PC-3 (cell line): Measurements from ENCODE around the gene CFAP20DC.

Source experiments
- EZH2 ChIP-seq: fragments of 300-600 bp; sonication (generic); IDR thresholded peaks from one replicate; pipeline ENCODE4 v1.6.1; 2017; ENCODE audit warnings: antibody characterized with exemption, mild to moderate bottlenecking, low read length; ENCODE audit not compliant: unreplicated experiment
- EZH2phosphoT487 ChIP-seq: fragments of 300-600 bp; sonication (generic); IDR thresholded peaks from 2 replicates; pipeline ENCODE4 v1.6.1; 2018; ENCODE audit warnings: mild to moderate bottlenecking, antibody characterized with exemption, low read length, borderline replicate concordance
- TF ChIP-seq, protein P1 (sequence below): fragments of 300-600 bp; sonication (generic); conservative IDR thresholded peaks from 2 replicates; pipeline ENCODE4 v1.5.1; 2017; ENCODE audit warnings: antibody characterized with exemption, low read depth, mild to moderate bottlenecking, low read length

DNA sequence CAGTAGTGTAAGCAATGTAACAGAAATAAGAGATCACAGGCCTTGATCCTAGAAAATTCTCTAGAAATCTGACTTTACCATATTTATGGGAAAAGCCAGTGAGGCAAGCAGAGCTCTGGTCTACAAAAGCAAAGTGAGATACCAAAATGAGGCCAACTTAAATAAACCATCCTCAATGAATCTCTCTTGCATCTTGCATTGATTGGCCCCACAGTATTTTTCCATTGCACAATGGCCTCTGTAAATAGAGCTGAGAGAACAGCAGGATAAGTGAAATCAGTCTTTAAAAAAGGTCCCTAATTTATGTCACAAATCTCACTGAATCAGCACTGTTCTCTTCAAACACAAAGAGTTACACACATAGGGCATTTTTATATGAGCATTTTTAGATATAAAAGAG is 8.9 kb downstream of the CFAP20DC start:
- TF ChIP-seq EZH2phosphoT487 (no peak), EZH2 (no peak)
- TF ChIP-seq, protein P1, sequence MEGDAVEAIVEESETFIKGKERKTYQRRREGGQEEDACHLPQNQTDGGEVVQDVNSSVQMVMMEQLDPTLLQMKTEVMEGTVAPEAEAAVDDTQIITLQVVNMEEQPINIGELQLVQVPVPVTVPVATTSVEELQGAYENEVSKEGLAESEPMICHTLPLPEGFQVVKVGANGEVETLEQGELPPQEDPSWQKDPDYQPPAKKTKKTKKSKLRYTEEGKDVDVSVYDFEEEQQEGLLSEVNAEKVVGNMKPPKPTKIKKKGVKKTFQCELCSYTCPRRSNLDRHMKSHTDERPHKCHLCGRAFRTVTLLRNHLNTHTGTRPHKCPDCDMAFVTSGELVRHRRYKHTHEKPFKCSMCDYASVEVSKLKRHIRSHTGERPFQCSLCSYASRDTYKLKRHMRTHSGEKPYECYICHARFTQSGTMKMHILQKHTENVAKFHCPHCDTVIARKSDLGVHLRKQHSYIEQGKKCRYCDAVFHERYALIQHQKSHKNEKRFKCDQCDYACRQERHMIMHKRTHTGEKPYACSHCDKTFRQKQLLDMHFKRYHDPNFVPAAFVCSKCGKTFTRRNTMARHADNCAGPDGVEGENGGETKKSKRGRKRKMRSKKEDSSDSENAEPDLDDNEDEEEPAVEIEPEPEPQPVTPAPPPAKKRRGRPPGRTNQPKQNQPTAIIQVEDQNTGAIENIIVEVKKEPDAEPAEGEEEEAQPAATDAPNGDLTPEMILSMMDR: no peak
